ENCODE measurements around the gene CDH13.

DNA sequence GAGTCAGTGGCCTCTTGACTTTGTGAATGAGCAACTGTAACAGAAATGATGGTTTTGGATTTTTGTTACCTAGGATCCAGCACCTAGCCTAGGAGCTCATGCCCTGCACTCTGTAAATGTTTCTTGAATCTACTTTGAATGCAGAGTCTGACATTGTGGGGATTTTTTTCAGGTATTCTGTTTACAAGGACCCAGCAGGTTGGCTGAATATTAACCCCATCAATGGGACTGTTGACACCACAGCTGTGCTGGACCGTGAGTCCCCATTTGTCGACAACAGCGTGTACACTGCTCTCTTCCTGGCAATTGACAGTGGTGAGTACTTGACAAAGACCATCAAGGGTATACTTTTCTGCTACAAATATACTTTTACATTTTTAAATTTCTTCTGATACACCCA, 1121.2 kb downstream of the CDH13 start:
- TF ChIP-seq POLR2AphosphoS5 (IDR thresholded peaks at IDR 0.05; ENCODE audit: borderline replicate concordance, low read depth, low read length) (no peak), FOXP2 (optimal IDR thresholded peaks at IDR 0.05; ENCODE audit: control extremely low read depth, extremely low read length, insufficient read depth) (no peak)

All from SK-N-MC (cell line).